NCI-H526 treated with DMSO at 0.1 percent for 48 hours (cell line): ENCODE data around the gene OR10A4.
"Not testable (repeated sequence)": the region's sequence is repeated elsewhere in the genome, so short reads cannot be mapped to it uniquely, and the experiment has no call there.

Source experiments
- DNase-seq: peaks from one replicate; lab custom pipeline; 2025; lab: John Stamatoyannopoulos, UW

OR10A4 gene, protein sequence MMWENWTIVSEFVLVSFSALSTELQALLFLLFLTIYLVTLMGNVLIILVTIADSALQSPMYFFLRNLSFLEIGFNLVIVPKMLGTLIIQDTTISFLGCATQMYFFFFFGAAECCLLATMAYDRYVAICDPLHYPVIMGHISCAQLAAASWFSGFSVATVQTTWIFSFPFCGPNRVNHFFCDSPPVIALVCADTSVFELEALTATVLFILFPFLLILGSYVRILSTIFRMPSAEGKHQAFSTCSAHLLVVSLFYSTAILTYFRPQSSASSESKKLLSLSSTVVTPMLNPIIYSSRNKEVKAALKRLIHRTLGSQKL

DNA sequence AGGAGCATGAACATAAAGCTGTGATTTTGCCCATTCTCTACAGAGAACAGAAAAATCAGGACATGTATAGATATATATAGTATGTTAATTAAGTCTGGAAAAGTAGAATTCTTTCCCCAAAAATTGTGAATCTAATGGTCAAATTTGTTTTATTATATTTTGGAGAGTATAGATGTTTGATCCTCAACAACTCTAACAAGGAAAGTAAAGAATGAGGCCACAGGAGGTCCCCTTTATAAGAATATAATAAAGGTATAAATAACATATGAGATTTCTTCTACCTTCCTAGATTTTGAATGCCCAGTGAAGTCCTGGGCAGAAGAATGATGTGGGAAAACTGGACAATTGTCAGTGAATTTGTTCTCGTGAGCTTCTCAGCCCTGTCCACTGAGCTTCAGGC, at the start of gene OR10A4:
TSS of gene OR10A4 (plus strand) at position 301 of the 400 bp plus-strand sequence. CDS start at position 324, 23 bp downstream.
- no peak for DNase-seq

GRCh38 chr11:6828103-6828502, 48.3 kb upstream of the OR10A4 start:
- DNase-seq: no peak

- DNase-seq: no peak
Observed at GRCh38 chr11:6833356-6833755, 43.1 kb upstream of the OR10A4 start.

GRCh38 chr11:6834021-6834420, 42.4 kb upstream of the OR10A4 start:
- no peak for DNase-seq

GRCh38 chr11:6841694-6842093, 34.7 kb upstream of the OR10A4 start:
- DNase-seq: no peak

GRCh38 chr11:6843670-6844069, 32.8 kb upstream of the OR10A4 start:
- no peak for DNase-seq

GRCh38 chr11:6844356-6844755, 32.1 kb upstream of the OR10A4 start:
- DNase-seq: no peak

DNA sequence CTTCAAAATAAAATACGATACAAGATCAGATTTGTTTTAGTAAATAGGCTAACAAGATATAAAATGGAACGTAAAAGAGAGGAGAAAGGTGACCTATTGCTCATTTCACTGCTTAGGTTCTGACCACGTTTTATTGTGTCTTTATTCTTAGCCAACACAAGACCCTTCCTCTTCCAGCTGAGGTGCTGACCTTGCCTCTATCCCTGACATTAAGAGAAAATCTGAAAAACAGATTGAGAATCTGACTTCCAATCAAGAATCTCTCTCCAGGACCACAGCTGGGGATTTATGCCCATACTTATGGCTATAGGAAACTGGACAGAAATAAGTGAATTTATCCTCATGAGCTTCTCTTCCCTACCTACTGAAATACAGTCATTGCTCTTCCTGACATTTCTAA, 31.0 kb upstream of the OR10A4 start, which contains the start of gene OR10A5:
TSS of gene OR10A5 (plus strand) at position 301 of the 400 bp plus-strand sequence. CDS start at position 301, 0 bp downstream.
- DNase-seq: no peak

DNA sequence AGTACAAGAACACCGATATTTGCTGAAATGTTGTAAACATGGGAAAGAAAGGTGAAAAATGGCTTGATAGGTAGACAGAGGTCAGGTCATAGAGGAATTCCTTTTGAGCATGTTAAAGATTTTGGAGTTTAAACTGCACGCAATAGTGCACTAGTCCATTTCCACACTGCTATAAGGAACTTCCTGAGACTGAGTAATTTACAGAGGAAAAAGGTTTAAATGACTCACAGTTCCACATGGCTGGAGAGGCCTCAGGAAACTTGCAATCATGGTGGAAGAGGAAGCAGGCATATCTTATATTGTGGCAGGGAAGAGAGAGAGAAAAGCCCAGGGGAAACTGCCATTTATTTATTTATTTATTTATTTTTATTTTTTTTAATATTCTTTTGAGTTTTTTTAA, 25.9 kb upstream of the OR10A4 start:
- DNase-seq: no peak

DNA sequence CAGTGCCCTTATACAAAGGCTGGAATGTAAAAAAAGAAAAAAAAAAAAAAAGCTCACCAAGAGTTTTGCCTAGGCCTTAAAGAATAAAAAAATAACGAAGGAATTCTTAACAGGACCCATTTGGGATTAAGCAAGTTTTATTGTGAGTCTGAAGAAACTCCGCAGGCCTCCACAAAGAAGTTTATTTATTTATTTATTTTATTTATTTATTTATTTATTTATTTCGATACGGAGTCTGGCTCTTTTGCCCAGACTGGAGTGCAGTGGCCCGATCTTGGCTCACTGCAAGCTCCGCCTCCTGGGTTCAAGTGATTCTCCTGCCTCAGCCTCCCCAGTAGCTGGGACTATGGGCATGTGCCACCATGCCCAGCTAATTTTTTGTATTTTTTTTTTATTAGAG, 21.6 kb upstream of the OR10A4 start:
- not testable (repeated sequence) for DNase-seq

DNA sequence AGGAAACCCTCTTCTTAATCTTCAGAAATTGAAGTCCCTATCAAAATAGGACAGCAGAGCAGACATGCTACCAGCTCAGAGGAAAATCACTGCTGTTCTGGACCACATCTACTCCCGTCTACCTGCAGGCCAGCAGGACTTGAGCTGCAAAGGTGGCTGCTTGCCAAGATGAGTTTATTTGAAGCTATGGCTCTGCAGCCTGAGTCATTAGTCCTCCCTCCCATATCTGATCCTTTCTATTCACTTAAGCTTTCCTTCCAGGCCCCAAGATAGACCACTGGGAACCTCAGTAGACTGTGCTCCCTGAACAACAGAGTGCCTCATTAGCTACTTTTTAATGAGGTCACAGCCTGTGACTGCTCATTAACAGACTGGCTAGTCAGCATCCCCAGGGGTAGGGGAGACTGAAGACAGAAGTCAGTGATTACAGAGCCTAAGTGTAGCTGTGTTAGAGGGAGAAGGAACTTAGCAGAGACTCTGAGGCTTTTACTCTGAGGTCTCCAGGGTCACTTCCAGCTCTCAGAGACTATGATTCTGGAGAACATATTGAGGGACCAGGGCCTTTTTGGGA, 20.4 kb upstream of the OR10A4 start:
- no peak for DNase-seq

DNA sequence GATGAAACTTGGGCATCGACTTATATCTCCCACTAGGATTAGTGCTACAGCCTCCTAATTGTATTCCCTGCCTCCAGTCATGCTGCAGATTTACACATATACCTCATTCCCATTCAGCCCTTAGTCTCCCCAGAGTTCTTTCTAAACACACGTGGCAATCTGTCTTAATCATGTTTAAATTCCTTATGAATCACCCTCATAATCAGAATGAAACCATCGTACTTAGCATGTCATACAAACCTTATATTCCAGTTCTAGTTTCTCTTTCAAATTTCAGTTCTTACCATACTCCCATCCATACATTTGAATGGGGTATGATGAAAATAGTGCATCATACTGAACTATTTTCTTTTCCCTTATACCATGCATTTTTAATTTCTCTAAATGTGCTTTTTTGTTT, 19.6 kb upstream of the OR10A4 start:
- no peak for DNase-seq

- no peak for DNase-seq
Observed at GRCh38 chr11:6862961-6863360, 13.5 kb upstream of the OR10A4 start, which contains the start of gene OR10A2. Gene OR10A2, plus strand, starts transcription at chr11:6863057. Its CDS starts 6,698 bp downstream, at chr11:6869755.

GRCh38 chr11:6864438-6864837, 12.0 kb upstream of the OR10A4 start:
- DNase-seq: no peak

DNA sequence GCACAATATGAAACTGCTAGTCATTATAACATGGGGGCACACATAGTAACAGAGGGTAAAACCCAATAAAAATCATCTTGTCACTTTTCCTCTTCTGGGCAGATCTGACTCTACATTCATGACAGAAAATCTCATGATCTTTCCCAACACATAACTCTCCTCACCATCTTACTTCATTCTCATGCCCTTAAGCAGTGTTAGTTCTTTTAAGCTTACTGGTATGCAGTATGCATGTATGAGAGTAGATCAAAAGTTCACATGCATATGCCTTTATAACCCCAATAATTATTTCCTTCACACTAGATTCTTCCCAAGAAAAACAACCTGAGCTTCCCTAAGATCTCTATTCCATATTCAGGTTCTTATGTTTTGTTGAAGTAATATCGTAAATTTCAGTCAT, 5.1 kb upstream of the OR10A4 start:
- no peak for DNase-seq

GRCh38 chr11:6875761-6876160, 664 bp upstream of the OR10A4 start:
- no peak for DNase-seq

- DNase-seq: no peak
Observed at GRCh38 chr11:6876914-6877313, 489 bp downstream of the OR10A4 start.

DNA sequence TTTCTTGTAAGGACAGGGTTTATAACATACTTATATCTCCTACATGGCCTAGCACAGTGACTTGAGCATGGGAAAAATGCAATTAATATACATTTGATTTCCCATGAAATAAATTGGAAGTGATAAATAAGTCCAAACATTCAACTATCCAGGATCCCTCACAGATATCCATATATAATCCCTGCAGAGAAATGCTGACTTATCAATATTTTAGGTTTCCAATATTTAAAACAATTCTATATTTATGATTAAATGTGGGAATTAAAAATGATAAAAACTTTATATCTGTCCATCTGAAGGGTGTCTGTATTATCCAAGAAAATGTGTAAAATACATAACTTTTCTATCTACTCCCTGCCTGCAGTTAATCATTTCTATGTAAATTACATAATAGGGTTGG, 6.3 kb downstream of the OR10A4 start:
- DNase-seq: no peak

DNA sequence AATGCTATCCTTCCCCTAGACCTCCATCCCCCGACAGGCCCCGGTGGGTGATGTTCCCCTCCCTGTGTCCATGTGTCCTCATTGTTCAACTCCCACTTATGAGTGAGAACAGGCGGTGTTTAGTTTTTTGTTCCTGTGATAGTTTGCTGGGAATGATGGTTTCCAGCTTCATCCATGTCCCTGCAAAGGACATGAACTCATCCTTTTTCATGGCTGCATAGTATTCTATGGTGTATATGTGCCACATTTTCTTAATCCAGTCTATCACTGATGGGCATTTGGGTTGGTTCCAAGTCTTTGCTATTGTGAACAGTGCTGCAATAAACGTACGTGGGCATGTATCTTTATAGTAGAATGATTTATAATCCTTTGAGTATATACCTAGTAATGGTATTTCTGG, 11.3 kb downstream of the OR10A4 start:
- not testable (repeated sequence) for DNase-seq

DNA sequence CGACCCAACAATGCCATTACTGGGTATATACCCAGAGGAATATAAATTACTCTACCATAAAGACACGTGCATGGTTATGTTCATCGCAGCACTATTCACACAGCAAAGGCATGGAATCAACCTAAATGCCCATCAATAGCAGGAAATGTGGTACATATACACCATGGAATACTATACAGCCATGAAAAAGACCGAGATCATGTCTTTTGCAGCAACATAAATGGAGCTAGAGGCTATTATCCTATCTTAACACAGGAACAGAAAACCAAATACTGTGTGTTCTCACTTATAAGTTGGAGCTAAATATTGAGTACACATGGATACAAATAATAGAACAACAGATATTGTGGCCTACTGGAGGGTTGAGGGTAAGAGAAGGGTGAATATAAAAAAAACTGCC, 12.4 kb downstream of the OR10A4 start:
- DNase-seq: no peak

DNA sequence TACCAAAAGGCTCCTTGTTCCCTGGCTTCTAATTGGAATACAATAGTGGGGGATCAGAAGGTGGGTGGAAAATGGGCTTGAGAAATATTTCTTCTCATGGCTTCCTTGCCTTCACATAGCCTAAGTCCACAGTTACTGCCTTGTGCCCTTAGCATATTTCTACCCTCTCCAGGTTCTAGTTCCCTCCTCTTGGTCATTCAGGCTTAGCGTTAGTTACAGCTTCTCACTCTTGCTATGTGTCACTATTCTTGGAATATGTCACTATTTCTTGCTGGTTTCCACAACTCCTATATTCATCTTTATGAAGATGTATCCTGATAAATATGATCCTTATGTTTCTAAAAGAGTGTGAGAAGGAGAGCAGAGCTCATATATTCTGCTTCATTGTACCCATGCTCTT, 13.4 kb downstream of the OR10A4 start:
- DNase-seq: no peak

DNA sequence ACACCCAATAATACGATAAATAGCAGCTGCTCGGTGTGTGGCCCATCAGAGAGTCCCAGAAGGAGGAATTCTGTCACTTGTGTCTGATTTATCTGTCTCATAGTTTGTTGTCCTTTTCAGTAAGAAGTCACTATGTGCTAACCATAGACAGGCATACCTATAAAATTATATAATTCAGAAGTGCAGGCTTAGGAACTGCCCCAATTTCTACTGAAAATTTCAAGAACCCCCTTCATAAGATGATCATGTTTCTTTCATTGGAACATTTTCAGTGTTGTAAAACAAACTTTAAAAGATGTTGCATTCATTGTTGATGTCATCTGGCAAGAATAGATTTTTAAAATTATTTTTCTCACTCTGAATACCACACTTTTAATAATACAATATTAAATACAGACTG, 16.0 kb downstream of the OR10A4 start, which contains the start of gene OR2D2:
TSS of gene OR2D2 (minus strand) at position 101 of the 400 bp plus-strand sequence. CDS start at position 101, 0 bp downstream.
- no peak for DNase-seq

DNA sequence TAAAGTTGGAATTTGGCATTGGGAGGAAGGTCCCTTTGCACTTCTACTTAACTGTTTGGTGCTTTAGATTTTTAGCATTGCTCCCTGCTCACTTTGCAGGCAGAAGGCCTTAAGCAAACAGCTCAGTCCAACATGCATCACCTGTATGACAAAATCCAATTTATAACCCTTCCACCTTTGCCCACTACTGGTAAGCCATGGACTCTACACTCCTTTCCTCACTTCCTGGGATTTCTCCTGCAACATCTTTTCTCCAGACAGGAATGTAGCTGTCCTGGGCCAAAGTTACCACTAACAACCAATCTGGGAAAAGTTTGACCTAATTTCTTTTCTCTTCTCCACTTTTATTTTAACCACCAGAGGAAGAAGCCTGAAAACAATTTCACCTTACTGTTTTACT, 17.7 kb downstream of the OR10A4 start:
- no peak for DNase-seq

DNA sequence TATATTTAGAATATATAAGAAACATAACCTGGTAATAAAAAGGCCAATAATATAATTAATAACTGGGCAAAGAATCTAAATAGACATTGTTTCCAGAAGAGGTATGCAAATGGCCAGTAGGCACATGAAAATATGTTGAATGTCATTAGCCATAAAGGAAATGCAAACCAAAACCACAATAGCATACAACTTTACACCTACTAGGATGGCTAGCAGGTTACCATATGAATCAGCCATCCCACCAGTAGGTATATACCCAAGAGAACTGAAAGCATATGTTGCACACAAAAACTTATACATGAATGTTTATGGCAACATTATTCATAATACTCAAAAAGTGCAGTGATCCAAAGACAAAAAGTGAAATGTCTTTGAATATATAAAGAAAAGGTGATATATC, 18.6 kb downstream of the OR10A4 start:
- peak; percentile 50 for DNase-seq
